Measurements from ENCODE around the gene RELL1.

Gene RELL1, protein sequence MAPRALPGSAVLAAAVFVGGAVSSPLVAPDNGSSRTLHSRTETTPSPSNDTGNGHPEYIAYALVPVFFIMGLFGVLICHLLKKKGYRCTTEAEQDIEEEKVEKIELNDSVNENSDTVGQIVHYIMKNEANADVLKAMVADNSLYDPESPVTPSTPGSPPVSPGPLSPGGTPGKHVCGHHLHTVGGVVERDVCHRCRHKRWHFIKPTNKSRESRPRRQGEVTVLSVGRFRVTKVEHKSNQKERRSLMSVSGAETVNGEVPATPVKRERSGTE

DNA sequence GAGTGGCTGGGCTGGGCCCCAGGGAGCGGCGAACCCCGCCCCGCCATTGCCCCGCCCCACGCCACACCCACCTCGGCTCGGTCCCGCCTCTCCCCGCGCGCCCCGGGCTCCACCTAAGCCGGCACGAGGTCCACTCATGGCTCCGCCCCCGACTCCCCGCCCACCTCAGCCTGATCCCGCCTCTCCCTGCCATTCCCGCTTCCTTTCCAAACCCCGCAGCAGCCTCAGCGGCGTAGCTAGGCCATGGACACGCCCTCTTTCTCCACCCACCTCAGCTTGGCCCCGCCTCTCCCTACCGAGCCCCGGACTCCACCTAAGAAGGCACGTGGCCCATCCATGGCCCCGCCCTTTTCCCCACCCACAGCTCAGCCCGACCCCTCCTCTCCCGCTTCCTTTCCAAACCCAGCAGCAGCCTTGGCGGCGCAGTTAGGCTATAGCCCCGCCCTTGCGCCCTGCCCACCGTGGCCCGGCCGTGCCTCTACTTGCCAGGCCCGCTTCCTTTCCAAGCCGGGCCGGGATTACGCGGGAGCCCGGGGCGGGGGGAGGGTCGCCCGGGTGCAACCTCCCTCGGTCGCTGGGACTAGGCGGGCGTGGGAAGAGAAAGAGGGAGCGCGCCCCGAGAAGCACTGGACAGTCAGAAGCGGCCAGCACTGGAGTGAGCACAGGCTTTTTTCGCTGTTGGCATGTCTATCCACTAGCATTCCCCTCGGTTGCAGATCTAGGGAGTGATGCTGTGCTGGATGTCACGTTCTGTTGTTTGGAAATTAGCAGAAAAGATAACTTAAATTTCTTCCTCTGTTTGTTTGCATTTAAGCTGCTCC lies at the start of gene RELL1:
TSS of gene RELL1 (minus strand) at position 4 of the 821 bp plus-strand sequence. CDS start 89 bp downstream, outside the sequence.
- DNase-seq = peak; percentile 97

DNA sequence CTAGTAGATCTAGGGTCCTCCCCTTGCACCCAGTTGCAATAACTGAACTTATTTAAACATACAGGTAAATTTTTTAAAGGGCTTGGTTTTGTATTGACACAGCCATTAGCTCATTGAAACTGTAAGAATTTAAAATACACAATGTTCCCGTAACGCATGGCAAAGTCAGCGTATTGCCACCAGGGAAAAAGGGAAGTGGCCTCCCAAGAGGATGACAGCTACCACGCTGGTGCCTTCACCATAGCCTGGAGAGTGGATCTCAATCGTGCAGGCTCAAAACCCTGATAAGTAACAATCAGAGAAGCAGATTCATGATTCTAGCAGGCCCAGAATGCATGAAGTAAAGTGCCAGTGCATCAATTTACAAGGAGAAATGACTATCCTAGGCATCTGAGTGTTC lies 49.4 kb upstream of the RELL1 start:
- no peak for DNase-seq

DNA sequence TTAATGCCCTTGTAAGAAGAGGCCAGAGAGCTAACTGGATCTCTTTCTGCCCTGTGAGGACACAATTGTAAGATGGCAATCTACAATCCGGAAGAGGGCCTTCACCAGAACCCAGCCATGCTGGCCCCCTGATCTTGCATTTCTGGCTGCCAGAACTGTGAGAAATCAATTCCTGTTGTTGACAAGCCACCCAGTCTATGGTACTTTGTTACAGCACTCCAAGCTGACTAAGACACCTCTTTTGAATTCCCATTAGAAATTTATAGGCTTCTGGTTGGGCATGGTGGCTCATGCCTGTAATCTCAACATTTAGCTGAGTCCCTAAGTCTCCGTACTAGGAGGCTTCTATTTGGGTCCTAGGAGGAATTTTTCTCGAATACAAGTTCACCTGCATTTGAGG lies 48.8 kb upstream of the RELL1 start:
- no peak for DNase-seq

DNA sequence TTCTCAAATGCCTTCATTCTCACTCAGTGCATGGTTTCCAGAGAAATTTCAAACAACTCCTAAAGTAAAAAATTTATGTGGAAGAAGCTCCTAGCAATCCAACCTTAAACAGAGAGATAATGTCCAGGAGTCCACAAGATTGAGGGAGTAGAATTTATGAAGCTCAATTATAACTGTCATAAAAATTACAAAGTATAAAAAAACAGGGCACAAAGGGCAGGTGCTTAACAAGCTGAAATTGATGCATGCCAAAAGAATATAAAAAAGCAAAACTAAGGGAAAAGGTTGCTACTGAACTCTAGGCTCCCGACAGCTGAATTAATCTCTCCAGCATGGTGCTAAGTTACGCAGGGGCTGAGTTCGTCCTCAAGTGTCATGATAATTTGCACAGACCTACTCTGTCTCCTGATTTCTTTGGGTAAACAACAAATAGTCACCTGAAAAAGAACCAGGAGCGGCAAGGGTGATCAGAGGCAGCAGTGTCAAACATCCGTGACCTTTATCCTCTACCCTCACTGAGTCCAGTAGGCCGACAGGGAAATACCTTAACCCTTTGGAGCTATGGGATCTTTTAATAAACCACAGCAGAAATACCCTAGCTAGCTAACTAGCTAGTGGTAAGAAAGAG lies 47.2 kb upstream of the RELL1 start:
- no peak for DNase-seq

DNA sequence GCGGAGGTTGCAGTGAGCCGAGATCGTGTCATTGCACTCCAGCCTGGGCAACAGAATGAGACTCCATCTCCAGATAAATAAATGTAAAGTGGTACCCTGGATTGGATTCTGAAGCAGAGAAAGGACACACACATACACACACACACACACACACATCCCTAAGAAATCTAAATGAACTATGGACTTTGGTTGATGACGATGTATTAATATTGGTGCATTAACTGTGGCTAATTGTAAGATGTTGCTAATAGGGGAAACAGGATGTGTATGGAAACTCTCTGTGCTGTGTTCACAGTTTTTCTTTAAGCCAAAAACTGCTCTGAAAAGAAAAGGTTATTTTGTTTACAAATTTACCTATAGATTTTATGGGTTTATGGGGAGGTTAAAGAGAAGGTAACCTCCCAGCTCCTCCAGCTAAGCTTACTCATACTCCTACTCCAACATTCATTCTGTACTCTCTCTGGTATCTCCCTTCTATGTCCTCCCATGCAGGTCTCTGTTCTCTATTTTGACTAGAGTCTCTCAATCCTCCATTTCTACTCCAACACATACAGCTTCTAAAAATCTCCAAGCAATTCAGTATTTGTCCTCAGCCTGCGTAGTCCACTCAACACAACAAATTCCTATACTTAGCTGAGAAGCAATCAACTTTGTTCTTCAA lies 46.5 kb upstream of the RELL1 start:
- DNase-seq = no peak

DNA sequence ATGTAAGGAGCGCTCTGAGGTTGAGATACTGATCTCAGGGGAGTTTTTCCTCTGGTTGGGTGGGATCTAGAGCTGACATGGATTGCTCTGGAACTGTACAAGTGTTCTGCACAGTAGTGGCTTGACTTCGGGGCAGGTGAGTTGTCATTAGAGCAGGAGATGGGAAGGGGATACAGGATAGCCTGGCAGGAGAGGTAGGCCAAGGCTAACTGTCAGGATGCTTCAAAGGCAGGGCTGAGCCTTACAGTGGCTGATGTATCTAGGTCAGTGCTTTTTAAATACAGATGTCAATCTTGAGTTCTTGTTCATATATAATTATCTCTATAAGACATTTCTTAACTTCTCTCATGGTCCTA lies 43.5 kb upstream of the RELL1 start:
- no peak for DNase-seq

DNA sequence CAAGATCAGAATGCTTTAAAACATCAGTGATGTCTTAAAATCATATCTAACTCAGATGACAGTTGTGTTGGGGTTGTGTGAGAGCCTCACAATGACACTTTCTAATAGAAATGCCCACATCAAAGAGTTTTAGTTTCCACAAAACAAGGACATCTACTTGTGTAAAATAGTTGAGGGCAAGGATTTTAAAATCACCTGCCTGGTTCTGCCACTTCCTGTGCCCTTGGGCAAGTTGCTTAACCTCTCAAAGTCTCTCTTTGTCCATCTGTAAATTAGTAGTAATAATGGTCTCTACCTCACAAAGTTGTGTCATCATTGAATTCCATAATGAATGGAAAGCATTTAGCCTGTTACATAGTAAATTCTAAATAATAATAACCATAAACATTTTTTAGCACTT lies 41.9 kb upstream of the RELL1 start:
- DNase-seq = no peak

DNA sequence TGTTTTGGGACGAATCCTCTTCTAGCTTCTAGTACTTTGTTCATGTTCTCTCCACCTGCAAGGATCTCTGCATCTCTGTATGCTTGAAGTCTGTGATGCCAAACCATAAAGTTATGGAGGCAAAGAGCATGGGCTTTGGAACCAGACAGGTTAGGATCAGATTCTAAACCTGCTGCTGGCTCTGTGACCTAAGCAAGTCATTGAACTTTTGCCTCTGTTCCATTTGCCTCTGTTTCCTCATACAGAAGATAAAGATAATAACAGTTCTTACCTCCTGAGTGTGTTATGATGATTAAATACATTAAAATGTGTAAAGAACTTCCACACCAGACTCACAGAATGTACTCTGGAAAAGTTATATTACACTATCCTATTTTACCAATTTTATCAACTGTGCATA lies 41.5 kb upstream of the RELL1 start:
- DNase-seq = no peak

DNA sequence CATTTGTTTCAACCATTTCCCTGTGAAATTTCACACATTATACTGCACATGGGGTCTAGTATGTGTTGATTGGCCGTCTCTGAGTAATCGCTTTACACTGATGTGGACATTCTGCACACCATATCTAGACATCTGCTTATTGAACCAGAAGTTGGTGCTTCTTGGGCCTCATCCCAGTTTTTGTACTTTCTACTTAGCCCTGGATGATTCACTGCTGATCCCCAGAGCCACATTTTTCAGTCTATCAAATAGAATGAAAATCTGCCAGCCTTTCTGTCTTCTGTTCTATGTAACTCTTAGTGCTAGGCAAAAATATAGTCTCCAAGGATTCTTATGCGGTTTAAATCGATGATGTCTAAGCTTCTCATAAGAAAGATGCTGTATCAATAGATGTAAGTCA lies 40.5 kb upstream of the RELL1 start:
- no peak for DNase-seq

DNA sequence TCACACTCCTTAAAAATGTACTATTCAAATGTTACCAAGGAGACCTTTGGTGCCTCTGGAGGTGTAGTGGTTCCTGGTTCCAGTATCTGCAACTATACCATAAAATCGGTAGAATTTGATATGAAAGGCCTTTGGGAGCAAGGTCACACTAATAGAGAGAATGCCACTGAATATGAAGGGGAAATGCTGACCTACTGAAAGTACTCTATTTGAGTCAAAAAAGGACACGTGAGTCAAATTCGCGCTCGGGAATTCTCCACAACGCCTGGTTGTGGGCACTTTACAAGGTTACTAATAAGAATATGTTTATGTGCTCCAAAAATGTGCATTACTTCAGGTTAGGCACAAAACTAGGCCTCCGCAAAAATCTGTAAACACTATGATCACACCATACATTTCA lies 39.5 kb upstream of the RELL1 start:
- no peak for DNase-seq

DNA sequence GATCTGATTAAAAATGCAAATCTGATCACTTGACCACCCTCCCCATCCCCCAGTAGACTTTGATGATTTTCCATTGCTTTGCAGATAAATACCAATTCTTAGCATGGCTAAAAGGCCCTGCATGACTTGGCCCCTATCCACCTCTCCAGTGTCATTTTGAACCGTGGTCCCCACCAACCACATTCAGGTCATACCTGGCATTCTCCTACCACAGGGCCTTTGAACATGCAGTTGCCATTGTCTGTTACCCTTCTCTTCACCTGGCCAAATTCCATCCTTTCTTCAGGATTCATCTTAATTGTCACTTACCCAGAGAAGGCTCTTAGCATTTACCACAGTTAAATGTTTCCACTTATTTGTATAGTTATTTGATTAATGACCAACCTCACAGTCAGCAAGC lies 36.9 kb upstream of the RELL1 start:
- DNase-seq = no peak

DNA sequence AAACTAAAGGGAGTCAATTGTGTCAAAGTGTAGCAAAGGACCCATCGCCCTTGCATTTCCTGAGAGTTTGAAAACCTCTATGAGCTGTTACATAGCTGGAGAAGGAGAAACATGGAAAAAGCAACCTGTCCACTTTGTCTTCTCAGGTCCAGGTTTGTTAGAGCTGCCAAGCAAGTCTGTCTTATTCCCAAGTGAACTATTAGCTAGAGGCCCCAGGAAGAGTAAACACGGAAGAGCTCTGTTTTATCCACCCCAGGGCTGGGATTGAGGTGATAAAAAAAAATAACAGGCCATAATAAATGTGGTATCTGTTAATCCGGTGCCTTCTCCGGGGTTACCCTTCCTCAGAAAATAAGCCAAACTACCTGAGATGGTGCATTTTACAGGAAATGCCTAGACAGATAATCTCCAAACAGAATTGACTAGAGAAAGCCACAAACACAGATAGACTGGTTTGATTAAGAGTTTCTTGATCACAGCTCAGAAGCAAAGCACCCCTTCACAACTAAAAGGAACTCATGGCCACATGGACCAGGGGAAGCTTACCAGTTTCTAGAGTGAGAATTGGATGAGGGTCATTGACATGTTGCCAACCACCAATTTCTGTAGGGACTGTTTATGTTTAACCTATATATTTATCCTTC lies 35.9 kb upstream of the RELL1 start:
- DNase-seq = no peak

DNA sequence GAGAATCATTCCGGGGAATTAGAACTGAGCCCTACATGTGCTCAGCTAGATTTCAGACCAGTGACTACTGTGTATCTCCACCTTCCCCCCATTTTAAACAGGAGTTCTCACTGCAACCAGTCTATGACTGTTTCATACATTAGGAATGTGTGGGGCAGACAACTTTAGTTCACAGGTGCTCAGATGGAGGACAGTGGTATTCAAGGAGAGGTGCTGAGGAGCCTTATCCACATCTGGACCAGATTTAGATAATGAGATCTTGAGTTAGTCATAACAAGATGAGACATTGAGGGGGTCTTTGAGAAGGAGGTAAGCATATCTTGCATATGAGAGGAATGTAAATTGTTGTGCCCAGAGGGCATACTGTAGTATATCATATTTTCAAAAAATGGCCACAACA lies 32.8 kb upstream of the RELL1 start:
- DNase-seq = no peak

DNA sequence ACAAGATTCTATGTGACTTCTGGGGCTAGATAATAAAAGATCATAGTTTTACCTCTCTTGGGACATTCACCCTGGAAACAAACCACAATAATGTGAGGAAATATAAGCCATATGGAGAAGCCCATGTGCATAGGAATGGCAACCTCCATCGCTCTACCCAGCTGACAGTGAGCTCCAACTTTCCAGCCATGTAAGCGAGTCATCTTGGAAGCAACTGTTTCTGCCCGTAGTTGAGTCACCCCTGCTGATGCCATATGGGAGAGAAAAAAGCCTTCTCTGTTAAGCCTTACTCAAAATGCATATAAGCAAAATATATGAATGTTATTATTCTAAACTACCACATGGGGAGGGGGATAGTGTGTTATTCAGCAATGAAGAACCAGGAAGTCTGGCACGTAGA lies 31.4 kb upstream of the RELL1 start:
- no peak for DNase-seq

DNA sequence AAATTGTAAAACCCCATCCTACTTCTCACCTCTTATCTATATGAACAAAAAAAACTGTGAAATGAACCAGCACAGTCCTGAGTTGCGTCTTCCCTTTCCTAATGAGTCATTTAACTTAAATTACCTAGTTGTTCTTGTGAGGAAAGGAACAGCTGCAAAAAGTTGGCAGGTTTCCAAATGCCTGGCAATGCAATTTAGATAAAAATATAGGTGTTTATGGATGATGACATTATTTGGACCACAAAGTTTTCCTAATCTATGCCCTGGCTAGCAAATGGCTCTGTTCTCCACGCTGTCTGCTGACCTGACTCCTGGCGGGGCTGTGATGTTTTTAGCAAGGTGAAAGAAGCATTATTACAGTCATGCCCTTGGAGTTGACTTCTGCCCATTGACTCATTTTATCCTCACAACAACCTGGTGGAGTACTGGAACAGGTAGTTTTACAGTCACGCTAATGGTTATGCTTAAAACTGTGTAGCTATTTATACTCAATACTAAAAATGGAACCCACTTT lies 29.8 kb upstream of the RELL1 start:
- DNase-seq = no peak

DNA sequence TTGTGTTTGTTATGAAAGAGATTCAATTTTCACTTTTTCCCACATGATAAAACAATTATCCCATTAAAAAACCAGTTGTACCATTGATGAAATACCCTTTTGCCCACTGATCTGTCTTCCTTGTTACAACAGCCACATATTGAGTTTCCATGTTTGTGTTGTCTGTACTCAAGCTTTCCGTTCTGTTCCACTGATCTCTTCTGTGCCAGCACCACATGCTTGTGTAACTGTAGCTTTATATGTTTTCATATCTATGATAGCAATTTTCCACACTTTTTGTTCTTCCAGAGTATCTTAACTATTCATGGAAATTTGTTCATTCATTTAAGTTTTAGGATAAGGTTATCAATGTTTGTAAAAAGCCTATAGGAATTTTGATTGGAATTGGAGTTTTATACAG lies 24.3 kb upstream of the RELL1 start:
- DNase-seq = no peak

DNA sequence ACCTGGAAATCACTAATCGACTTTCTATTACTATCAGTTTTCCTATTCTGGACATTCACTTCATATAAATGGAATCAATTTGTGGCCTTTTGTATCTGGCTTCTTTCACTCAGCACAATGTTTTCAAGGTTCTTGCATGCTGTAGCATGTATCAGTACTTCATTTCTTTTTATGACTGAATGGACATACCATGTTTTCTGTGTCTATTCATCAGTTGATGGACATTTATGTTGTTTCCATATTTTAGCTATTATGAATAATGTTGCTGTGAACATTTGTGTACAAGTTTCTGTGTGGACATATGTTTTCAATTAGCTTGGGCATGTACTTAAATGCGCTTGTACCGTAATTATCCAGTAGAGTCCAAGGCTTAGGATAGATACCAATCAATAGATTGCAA lies 19.9 kb upstream of the RELL1 start:
- DNase-seq = no peak

DNA sequence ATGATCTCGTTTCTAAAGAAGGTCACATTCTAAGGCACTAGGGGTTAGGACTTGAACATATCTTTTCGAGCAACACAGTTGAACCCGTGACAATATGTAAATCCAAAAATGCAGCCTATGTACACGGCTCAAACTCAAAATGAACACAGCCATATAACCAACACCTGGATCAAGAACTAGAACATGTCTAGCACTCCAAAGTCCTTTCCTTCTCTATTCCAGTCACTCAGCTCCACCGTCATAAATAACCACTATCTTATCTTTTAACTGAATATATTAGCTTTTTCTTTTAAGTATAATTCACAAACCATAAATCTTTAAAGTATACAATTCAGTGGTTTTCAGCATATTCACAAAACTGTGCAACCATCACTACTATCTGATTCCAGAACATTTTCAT lies 19.4 kb upstream of the RELL1 start:
- DNase-seq = no peak

DNA sequence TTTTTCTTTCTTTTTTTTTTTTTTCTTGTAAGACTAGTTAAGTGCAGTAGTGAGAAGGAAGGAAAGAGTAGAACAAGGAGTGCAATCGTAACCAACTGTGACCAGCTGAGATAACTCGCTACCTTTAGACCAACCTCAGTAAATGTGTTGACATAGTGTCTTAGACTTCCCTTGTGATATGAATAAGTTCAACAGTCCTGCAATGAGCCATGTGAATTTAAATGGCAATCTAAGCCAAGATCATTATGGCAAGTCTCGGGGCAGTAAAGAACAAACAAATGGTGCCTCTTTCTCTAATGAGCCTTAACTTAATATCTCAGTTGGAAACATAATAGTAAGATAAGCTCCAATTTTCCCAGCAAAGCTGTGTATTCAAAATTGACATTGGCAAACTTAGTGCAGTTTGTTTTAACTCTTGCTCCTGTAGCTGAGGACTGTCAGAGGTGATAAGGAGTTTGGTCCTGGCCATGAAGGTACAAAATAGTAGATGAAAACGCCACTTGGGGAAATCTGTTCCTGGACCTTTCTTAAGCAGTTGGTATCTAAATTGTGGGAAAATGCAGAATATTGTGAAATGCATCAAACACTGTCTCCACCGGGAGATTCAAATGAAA lies 13.8 kb upstream of the RELL1 start:
- no peak for DNase-seq

DNA sequence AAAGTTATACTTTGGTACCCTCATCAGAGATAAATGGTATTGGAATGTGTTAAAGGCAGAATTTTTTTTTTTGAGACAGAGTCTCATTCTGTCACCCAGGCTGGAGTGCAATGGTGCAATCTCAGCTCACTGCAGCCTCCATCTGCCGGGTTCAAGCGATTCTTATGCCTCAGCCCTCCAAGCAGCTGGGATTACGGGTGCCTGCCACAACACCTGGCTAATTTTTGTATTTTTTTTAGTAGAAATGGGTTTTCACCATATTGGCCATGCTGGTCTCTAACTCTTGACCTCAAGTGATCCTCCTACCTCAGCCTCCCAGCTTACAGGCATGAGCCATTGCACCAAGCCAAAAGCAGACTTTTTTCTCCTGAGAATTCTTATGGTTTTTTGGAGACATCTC lies 11.4 kb upstream of the RELL1 start:
- no peak for DNase-seq

DNA sequence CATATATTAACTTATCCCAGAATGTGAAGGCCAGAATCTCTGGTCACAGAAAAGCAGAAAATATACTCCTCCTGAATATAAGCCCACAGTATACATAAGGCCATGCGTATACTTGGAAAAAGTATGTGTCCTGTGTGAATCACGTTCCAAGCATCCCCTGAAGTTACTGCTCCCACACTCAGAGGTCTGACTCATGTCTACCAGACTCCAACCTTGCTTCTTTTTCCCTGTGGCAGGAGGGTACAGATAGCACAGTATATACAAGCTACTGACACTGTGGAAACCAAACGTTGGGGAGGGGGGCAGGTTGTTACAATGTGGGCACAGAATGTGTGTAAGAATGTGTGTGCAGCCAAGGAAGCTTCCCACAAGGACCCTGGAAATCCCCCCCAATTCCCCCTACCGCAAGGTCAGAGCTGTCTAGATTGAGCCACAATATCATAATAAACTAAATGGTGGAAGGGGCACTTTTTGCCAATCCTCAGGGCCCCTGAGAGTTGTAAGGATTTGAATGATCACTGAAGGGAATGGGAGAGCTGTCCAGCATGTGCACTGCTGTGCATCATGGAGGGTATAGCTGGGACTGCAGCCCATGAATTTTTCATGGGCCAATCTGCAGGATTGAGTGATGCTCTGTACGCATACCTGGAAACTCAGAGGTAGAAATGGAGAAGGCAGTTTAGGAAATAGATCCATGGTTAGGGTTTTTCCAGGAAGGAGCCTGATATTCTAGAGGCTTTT lies 7.4 kb upstream of the RELL1 start:
- no peak for DNase-seq

DNA sequence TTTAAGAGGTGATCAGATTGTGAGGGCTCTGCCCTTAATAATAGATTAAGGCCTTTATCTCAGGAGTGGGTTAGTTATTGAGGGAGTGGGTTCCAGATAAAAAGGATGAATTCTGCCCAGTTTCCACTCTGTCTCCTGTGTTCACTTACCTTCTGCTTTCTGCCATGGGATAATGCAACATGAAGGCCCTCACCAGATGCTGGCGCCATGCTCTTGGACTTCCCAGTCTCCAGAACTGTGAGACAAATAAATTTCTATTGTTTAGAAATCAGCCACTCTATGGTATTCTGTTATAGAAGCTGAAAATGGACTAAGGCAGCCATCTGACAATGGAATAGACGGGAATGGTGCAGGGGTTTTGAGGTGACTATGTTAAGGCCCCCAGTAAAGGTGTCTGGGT lies 6.9 kb upstream of the RELL1 start:
- DNase-seq = no peak

Data from NCI-H1092 (cell line).